ENCODE data around the gene LARP6. TPM values are rescaled to one million over a fixed set of nuclear protein-coding genes. Genes with fewer than 3 reads are reported as not detected.

The LARP6 gene
- total RNA-seq, 1 experiment from 2014 or later, result 35.9 TPM

GRCh38 chr15:70882361-70882760 lies 28.4 kb upstream of the LARP6 start:
- peaks cover 0 to 8% of the 10 kb centered on the region in 2 experiments; a peak in 2 of 4 replicates for H3K4me1 ChIP-seq (ENCODE audit: control insufficient read depth in 1 of 2, insufficient read depth in 2 of 2, low read length in 2 of 2)
- H3K9ac ChIP-seq (ENCODE audit: low read length), result no peak overlapping the region
- H3K79me2 ChIP-seq (ENCODE audit: insufficient read depth, low read length), result no peaks in the 10 kb centered on the region
- CTCF ChIA-PET, result no interaction called here
- no peak overlapping the region for H2AFZ ChIP-seq (ENCODE audit: low read depth, low read length, poor library complexity, severe bottlenecking)
- TF ChIP-seq REST (IDR thresholded peaks at IDR 0.05; ENCODE audit: low read depth) (no peak), POLR2A (IDR thresholded peaks at IDR 0.05; ENCODE audit: borderline replicate concordance, extremely low read depth, insufficient read depth, insufficient read length) (no peak), ELF1 (IDR thresholded peaks at IDR 0.05; ENCODE audit: borderline replicate concordance, low read depth) (no peak), CBX3 (IDR thresholded peaks at IDR 0.05; ENCODE audit: low read depth) (no peak), SRF (IDR thresholded peaks at IDR 0.05; ENCODE audit: low read depth) (no peak), YY1 (IDR thresholded peaks at IDR 0.05; ENCODE audit: extremely low read depth, insufficient replicate concordance, low read depth, low read length) (no peak), ZBTB33 (IDR thresholded peaks at IDR 0.05; ENCODE audit: extremely low read depth, insufficient replicate concordance, low read length) (no peak), CEBPB (IDR thresholded peaks at IDR 0.05; ENCODE audit: low read depth) (no peak), EGR1 (IDR thresholded peaks at IDR 0.05; ENCODE audit: low read depth) (no peak)
- H3K9me3 ChIP-seq (ENCODE audit: control insufficient read depth in 1 of 2, insufficient read depth in 1 of 2, low read depth in 1 of 2, low read length in 2 of 2), result no peaks in the 10 kb centered on the region
- no peaks in the 10 kb centered on the region for H3K9me2 ChIP-seq (ENCODE audit: insufficient read depth)
- no peak overlapping the region for H3K4me3 ChIP-seq (replicated peaks in 1 of 2; ENCODE audit: low read depth in 1 of 2, low read length in 2 of 2)
- BruUV-seq (replicated peaks), result no TSS peak
- no peak overlapping the region for H3K27ac ChIP-seq (ENCODE audit: low read depth, low read length)
- RAD21 ChIA-PET (ENCODE audit: low non-redundant PET in 1 of 2, low total read pairs in 2 of 2, uncharacterized antibody in 2 of 2, unreplicated experiment in 2 of 2), result no interaction called here
- DNase-seq (ENCODE audit: low read depth, low spot score), result no peak
- no peaks in the 10 kb centered on the region for H3K36me3 ChIP-seq (ENCODE audit: control insufficient read depth in 1 of 2, insufficient read depth in 2 of 2, low read length in 2 of 2)
- no peak overlapping the region for H3K4me2 ChIP-seq (ENCODE audit: low read length)
- no peaks in the 10 kb centered on the region for H3K27me3 ChIP-seq (ENCODE audit: insufficient read depth, low read length)
- POLR2A ChIA-PET, result no interaction called here
- no peaks in the 10 kb centered on the region for H4K20me1 ChIP-seq (ENCODE audit: insufficient read depth)
- no peak for ATAC-seq
- intact Hi-C loops (cut with micrococcal nuclease), result no loop called here

All from HCT116 (cell line).